ENCODE measurements around the gene NUP62. TPM values are rescaled to one million over a fixed set of nuclear protein-coding genes. Genes with fewer than 3 reads are reported as not detected.

The NUP62 gene
- total RNA-seq, 1 experiment from 2014 or later = 54.6 TPM

DNA sequence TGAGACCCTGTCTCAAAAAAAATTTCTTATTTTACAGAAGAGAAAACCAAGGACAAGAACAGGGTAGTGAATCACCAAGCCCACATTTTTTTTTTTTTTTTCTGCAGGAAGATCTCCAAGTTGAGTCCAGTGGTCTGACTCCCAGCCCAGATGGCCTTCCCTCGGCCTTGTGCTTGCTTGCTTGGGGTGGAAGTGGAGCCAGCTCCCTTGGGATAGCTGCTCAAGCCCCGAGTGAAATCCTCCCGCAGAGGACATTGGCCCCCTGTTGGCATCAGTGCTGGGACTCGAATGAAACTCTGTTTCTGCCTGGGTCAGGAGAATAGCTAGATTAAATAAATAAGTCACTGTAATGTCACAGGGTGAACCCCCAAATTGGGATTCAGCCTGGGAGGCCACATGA, 9.4 kb upstream of the NUP62 start:
- Histone ChIP-seq H3K36me3 (ENCODE audit: control insufficient read depth, insufficient read depth, low read length) (no peaks in the 10 kb centered on the region), H3K4me1 (ENCODE audit: control insufficient read depth, insufficient read depth, low read length) (no peaks in the 10 kb centered on the region), H3K27me3 (ENCODE audit: control insufficient read depth, insufficient read depth, low read length) (no peaks in the 10 kb centered on the region), H3K4me3 (ENCODE audit: low read depth in 2 of 2, low read length in 2 of 2) (no peak overlapping the region), H3K9me3 (ENCODE audit: control insufficient read depth, insufficient read depth, low read depth, low read length) (no peaks in the 10 kb centered on the region), H3K27ac (ENCODE audit: low read length) (no peak overlapping the region)
- TF ChIP-seq POLR2AphosphoS5 (IDR thresholded peaks at IDR 0.05; ENCODE audit: low read depth, low read length) (no peak), CTCF (IDR thresholded peaks at IDR 0.05) (no peak), TCF7L2 (IDR thresholded peaks at IDR 0.05; ENCODE audit: low read depth, low read length) (no peak)
- TF ChIP-seq, protein P1, sequence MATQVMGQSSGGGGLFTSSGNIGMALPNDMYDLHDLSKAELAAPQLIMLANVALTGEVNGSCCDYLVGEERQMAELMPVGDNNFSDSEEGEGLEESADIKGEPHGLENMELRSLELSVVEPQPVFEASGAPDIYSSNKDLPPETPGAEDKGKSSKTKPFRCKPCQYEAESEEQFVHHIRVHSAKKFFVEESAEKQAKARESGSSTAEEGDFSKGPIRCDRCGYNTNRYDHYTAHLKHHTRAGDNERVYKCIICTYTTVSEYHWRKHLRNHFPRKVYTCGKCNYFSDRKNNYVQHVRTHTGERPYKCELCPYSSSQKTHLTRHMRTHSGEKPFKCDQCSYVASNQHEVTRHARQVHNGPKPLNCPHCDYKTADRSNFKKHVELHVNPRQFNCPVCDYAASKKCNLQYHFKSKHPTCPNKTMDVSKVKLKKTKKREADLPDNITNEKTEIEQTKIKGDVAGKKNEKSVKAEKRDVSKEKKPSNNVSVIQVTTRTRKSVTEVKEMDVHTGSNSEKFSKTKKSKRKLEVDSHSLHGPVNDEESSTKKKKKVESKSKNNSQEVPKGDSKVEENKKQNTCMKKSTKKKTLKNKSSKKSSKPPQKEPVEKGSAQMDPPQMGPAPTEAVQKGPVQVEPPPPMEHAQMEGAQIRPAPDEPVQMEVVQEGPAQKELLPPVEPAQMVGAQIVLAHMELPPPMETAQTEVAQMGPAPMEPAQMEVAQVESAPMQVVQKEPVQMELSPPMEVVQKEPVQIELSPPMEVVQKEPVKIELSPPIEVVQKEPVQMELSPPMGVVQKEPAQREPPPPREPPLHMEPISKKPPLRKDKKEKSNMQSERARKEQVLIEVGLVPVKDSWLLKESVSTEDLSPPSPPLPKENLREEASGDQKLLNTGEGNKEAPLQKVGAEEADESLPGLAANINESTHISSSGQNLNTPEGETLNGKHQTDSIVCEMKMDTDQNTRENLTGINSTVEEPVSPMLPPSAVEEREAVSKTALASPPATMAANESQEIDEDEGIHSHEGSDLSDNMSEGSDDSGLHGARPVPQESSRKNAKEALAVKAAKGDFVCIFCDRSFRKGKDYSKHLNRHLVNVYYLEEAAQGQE (IDR thresholded peaks at IDR 0.05; ENCODE audit: insufficient read depth in 1 of 2, low read depth in 2 of 2, low read length in 1 of 2) = no peak
- POLR2A ChIA-PET = no interaction called here
- no peak for DNase-seq (ENCODE audit: low read depth, low spot score)
- intact Hi-C loops (cut with micrococcal nuclease; ENCODE audit: unreplicated experiment) = no loop called here
- in situ Hi-C loops (cut with HindIII; ENCODE audit: low pct_unique_long_range_greater_than_20kb, low sequenced_read_pairs) = no loop called here
- no peak for ATAC-seq
- CTCF ChIA-PET = interaction anchor here (0.7 kb wide), 1 partner anchor 49 kb away, joined by 4 read pairs; no protein-coding TSS in a partner anchor
- BruUV-seq (replicated peaks) = no TSS peak

DNA sequence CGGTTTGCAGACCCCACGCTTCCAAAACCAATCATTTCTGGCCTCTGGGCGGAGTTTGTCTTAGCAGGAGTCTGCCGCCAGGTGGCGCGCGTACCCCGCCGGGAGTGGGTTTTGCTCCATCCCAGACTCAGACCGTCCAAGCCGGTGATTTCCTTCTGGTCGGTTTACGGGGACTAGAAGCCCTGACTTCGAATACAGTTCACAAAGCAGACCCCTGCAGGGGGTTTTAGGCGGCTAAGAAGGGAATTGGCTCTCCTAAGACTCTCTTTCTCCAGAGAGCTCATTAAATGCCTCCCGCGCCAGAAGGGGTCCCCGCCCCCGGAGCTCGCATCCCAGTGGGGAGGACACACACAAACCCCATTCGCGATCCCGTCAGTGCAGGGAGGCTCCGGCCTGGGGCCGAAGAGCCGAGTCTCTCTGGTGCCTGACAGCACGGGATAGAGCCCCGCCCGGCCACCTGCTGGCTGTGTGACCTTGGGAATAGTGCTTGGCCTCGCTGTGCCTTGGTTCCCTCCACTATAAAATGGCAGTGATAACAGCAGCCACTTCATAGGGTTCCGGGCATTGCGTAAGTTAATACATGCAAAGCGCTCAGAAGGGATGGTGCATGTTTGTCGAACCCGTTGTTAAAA, 8.6 kb upstream of the NUP62 start:
- in situ Hi-C loops (cut with HindIII; ENCODE audit: low pct_unique_long_range_greater_than_20kb, low sequenced_read_pairs) = no loop called here
- TF ChIP-seq TCF7L2 (IDR thresholded peaks at IDR 0.05; ENCODE audit: low read depth, low read length) (no peak), CTCF (IDR thresholded peaks at IDR 0.05) (peak; percentile 93)
- TF ChIP-seq, protein P1 (IDR thresholded peaks at IDR 0.05; ENCODE audit: insufficient read depth in 1 of 2, low read depth in 2 of 2, low read length in 1 of 2) = peak in 1 of 2 experiments; percentile 55; a peak in 1 of 4 replicates
- peak; percentile 90 for ATAC-seq
- H3K27me3 ChIP-seq (ENCODE audit: control insufficient read depth, insufficient read depth, low read length) = no peaks in the 10 kb centered on the region
- ChIA-PET POLR2A (no interaction called here), CTCF (interaction anchor here (0.6 kb wide), 1 partner anchor 198 kb away, joined by 3 read pairs; no protein-coding TSS in a partner anchor)
- BruUV-seq (replicated peaks) = no TSS peak
- H3K27ac ChIP-seq (ENCODE audit: low read length) = no peak overlapping the region
- no peak for DNase-seq (ENCODE audit: low read depth, low spot score)
- no peaks in the 10 kb centered on the region for H3K36me3 ChIP-seq (ENCODE audit: control insufficient read depth, insufficient read depth, low read length)
- H3K9me3 ChIP-seq (ENCODE audit: control insufficient read depth, insufficient read depth, low read depth, low read length) = no peaks in the 10 kb centered on the region
- intact Hi-C loops (cut with micrococcal nuclease; ENCODE audit: unreplicated experiment) = loop anchor here (2.0 kb wide), 1 partner anchor 47 kb away; no protein-coding TSS in a partner anchor
- peak overlapping the region; percentile 20 to 40 for H3K4me3 ChIP-seq (ENCODE audit: low read depth in 2 of 2, low read length in 2 of 2)
- H3K4me1 ChIP-seq (ENCODE audit: control insufficient read depth, insufficient read depth, low read length) = no peaks in the 10 kb centered on the region

All from Panc1 (cell line).